Sigmoid colon (tissue), 3 donors: ENCODE data around the gene CSAG1.

Experiments
- CTCF ChIP-seq, 4 experiments: fragments of 450-650 bp in 3 of 4; fragments of 200-600 bp in 1 of 4; IDR thresholded peaks; one replicate each; pipeline ENCODE4 v1.5.1; 2016 to 2019; ENCODE audit warnings: antibody characterized with exemption in 4 of 4, mild to moderate bottlenecking in 3 of 4, moderate library complexity in 2 of 4
- POLR2A ChIP-seq, 2 donors: fragments of 450-650 bp; IDR thresholded peaks; one replicate each; pipeline ENCODE4 v1.6.1; 2016; ENCODE audit warnings: antibody characterized with exemption in 2 of 2, mild to moderate bottlenecking in 2 of 2, moderate library complexity in 2 of 2

DNA sequence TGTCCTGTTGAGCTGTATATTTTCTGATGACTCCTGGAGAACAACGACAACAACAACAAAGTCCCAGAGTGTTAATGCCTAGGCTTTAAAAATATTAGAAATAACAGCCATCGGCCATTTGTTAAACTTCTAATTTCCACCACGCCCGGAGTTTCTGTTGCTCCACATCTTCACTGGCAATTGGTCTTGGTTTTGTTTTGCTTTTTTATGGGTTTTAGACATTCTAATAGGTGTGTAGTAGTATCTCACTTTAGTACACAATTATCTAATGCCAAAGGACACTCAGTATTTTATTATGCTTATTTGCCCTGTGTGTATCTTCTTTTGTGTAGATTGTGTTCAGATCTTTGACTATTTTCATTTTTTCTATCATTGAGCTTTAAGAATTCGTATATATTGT is 5.0 kb upstream of the CSAG1 start:
- TF ChIP-seq CTCF (IDR thresholded peaks at IDR 0.05) (no peak), POLR2A (IDR thresholded peaks at IDR 0.05) (no peak)
